IPS-NIHi7 (cell line): ENCODE measurements around the gene RHD.
"Not testable (repeated sequence)": the region's sequence is repeated elsewhere in the genome, so short reads cannot be mapped to it uniquely, and the experiment has no call there.

ENCODE experiments used
- DNase-seq: peaks from one replicate; pipeline ENCODE4 v3.0.0; 2012; ENCODE audit warnings: mixed read lengths; ENCODE audit errors: extremely low spot score

The RHD gene

DNA sequence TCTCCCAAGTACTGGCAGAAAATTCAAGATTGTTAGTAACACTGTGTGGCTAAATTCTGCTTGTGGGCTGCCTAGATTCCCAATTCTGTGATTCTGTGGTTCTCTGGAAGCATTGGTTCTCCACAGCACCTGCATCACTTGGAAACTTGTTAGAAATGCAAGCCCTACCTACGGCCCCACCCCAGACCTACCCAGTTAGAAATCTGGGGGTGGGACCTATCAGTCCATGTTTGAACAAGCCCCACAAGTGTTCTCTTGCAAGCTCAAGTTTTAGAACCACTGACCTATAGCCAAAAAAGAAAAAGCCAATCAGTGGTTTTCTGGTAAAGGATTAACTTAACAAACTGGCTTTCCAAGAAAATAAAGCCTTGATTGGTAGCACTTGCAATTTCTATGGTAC lies 35.9 kb downstream of the RHD start:
- not testable (repeated sequence) for DNase-seq

- DNase-seq, result not testable (repeated sequence)
Measured at GRCh38 chr1:25309085-25309484, 36.8 kb downstream of the RHD start.

DNA sequence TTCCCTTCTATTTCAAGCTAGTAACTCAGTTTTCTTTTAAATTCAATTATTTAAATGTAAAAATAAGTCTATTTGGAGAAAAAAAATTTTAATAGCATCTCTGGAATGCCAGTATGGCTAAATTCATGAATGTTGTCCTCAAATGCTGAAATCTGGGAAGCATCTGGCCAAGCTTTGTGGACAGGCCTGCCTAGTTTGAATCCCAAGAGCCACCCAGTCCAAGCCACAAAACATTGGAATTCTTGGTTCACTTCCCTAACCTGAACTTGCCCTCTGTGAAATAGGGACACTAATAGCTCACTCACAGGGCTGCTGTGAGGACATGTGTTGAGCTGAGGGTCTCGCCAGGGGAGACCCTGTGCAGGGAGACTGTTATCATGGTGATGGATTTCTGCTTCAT lies 37.2 kb downstream of the RHD start:
- DNase-seq, result not testable (repeated sequence)

DNA sequence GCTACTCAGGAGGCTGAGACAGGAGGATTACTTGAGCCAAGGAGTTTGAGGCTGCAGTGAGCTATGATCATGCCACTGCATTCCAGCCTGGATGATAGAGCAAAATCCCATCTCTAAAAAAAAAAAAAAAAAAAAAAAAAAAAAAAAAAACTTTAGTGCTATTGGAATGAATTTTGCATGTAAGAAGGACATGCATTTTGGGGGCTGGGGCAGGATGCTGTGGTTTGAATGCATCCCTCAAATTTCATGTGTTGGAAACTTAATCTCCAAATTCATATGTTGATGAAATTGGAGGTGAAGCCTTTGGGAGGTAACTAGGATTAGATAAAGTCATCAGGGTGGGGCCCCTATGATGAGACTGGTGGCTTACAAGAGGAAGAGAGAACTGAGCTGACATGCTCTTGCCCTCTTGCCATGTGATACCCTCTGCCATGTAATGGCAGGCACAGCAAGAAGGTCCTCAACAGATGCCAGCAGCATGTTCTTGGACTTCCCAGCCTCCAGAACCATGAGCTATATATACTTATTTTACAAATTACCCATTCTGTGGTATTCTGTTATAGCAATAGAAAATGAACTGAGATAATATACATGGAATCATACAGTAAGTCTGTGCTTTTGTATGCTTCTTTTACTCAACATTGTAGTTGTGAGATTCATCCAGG lies 40.6 kb downstream of the RHD start:
- not testable (repeated sequence) for DNase-seq

DNA sequence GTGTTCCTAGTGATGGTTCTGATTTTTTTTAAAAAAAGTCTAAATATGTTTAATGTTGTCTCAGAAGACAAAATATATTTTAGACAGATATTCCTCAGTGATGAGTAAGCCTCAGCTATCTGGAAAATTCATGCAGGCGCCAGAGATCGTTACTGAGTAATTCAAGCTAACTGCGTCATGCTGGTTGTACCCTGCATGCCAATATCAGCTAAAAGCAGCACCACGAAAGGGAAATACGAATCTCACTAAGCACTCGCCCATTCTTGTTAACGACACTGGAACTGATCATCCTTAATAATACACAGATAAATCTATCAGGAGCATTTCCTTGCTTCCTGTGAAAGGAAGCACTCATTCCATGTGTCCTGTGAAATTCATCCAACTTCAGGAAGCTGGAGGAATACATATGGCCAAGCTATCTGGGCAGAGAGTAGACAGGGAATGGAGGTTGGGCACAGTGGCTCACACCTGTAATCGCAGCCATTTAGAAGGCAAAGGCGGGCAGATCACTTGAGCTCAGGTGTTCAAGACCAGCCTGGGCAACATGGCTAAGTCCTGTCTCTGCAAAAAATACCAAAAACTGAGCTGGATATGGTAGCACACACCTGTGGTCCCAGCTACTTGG lies 48.1 kb downstream of the RHD start:
- not testable (repeated sequence) for DNase-seq

DNA sequence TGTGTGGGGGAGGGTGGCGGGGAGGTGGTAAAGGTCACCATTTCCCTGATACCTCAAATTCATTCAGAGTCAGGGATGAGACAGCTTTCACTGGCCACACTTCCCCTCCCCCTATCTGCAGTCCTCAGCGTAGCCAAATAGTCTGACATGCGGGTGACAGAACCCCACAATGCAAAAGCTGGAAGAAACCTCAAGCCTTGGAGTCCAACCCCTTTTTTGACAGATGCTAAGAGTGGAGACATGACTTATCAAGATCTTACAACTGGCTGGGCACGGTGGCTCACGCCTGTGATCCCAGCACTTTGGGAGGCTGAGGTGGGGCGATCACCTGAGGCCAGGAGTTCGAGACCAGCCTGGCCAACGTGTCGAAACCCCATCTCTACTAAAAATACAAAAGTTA lies 49.8 kb downstream of the RHD start:
- not testable (repeated sequence) for DNase-seq

- not testable (repeated sequence) for DNase-seq
Measured at GRCh38 chr1:25324407-25324806, 52.1 kb downstream of the RHD start.

- DNase-seq, result not testable (repeated sequence)
Measured at GRCh38 chr1:25327864-25328790, 55.8 kb downstream of the RHD start.

DNA sequence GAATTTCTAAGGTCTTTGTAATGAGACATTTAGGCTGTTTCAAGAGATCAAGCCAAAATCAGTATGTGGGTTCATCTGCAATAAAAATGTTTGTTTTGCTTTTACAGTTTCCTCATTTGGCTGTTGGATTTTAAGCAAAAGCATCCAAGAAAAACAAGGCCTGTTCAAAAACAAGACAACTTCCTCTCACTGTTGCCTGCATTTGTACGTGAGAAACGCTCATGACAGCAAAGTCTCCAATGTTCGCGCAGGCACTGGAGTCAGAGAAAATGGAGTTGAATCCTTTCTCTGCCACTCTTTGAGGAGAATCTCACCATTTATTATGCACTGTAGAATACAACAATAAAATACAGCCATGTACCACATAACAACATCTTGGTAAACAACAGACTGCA lies 56.5 kb downstream of the RHD start:
- DNase-seq, result not testable (repeated sequence)

GRCh38 chr1:25329336-25329735 lies 57.0 kb downstream of the RHD start:
- not testable (repeated sequence) for DNase-seq

GRCh38 chr1:25329950-25330349 lies 57.6 kb downstream of the RHD start:
- DNase-seq, result not testable (repeated sequence)

- DNase-seq, result peak; percentile 1
Measured at GRCh38 chr1:25336922-25337354, 64.6 kb downstream of the RHD start.

GRCh38 chr1:25337483-25338187 lies 65.3 kb downstream of the RHD start:
- DNase-seq, result not testable (repeated sequence)

- DNase-seq, result peak; percentile 92
Measured at GRCh38 chr1:25338188-25338981, 66.1 kb downstream of the RHD start, which contains the start of gene TMEM50A. TMEM50A (plus strand) TSS chr1:25338334; CDS start chr1:25340487, 2,153 bp downstream.

- DNase-seq, result no peak
Measured at GRCh38 chr1:25338986-25339385, 66.7 kb downstream of the RHD start.

GRCh38 chr1:25341746-25342145 lies 69.4 kb downstream of the RHD start:
- DNase-seq, result no peak

DNA sequence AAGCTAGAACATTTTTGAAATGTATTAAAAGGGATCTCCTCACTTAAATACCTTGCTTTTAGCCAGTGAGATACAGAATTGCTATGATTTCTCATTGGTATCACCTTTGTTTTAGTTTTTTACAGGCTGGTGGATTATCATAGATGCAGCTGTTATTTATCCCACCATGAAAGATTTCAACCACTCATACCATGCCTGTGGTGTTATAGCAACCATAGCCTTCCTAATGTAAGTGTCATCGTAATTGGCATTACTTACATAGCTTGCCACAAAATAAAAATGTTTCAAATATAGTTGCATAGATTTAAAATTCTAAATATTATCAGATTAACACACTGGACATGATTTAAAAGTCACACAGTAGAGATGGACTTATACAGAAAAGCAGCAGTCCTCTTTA lies 70.5 kb downstream of the RHD start:
- DNase-seq, result no peak

DNA sequence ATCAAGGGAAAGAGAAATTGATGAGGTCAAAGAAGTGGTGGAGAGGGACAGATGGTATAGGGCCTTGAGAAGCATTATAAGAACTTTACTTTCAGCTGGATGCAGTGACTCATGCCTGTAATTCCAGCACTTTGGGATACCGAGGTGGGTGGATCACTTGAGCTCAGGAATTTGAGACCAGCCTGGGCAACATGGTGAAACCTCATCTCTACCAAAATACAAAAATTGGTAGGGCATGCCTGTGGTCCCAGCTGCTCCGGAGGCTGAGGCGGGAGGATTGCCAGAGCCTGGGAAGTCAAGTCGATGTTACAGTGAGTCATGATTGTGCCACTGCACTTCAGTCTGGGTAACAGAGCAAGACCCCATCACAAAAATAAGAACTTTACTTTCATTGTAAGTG lies 71.6 kb downstream of the RHD start:
- no peak for DNase-seq

GRCh38 chr1:25347556-25347955 lies 75.2 kb downstream of the RHD start:
- no peak for DNase-seq

DNA sequence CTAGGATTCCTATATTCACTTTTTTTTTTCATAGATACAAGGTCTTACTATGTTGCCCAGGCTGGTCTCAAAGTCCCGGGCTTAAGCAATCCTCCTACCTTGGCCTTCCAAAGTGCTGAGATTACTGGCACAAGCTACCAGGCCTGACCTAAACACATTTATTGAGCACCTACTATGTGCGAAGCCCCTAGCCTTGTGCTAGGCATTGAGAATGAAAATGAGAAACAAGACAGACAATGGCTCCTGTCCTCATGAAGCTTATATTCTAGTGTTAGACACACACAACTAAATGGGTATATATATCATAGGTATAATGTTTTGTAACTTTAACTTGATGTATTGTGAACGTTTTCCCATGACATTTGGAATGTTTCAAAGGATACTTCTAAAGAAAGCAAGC lies 77.3 kb downstream of the RHD start:
- DNase-seq, result no peak
